Stimulated activated CD4-positive, alpha-beta T cell treated with anti-CD3 and anti-CD28 coated beads, Interleukin-2, amount 100 ng/mL, for 24 hours (primary cell): ENCODE measurements around the gene GOLGA1.
"Not testable (repeated sequence)": the region's sequence is repeated elsewhere in the genome, so short reads cannot be mapped to it uniquely, and the experiment has no call there.

Experiments used
- DNase-seq, 2 donors: peaks; one replicate each; pipeline ENCODE4 v3.0.0-alpha.2; 2020

Gene GOLGA1

GRCh38 chr9:124855944-124856765, 84.7 kb downstream of the GOLGA1 start:
- DNase-seq: peak in 1 of 2 donors; percentile 59

- DNase-seq: no peak
Measured at GRCh38 chr9:124855566-124855943, 85.3 kb downstream of the GOLGA1 start.

- no peak for DNase-seq
Measured at GRCh38 chr9:124854822-124855221, 86.1 kb downstream of the GOLGA1 start.

GRCh38 chr9:124854161-124854560, 86.7 kb downstream of the GOLGA1 start:
- no peak for DNase-seq

GRCh38 chr9:124853605-124854143, 87.2 kb downstream of the GOLGA1 start:
- DNase-seq: no peak

- DNase-seq: peak; percentile 77 to 81
Measured at GRCh38 chr9:124852829-124853531, 87.9 kb downstream of the GOLGA1 start, which contains the start of gene WDR38. TSS of gene WDR38 (plus strand) at chr9:124853460. CDS start at chr9:124853532, 72 bp downstream.

- no peak for DNase-seq
Measured at GRCh38 chr9:124852121-124852828, 88.6 kb downstream of the GOLGA1 start.

GRCh38 chr9:124849801-124850200, 91.1 kb downstream of the GOLGA1 start:
- DNase-seq: no peak

- no peak for DNase-seq
Measured at GRCh38 chr9:124846969-124847368, 93.9 kb downstream of the GOLGA1 start.

- not testable (repeated sequence) for DNase-seq
Measured at GRCh38 chr9:124846467-124846866, 94.4 kb downstream of the GOLGA1 start.

GRCh38 chr9:124844291-124844690, 96.6 kb downstream of the GOLGA1 start:
- no peak for DNase-seq

GRCh38 chr9:124843456-124844034, 97.3 kb downstream of the GOLGA1 start:
- DNase-seq: no peak

- no peak for DNase-seq
Measured at GRCh38 chr9:124841075-124841821, 99.6 kb downstream of the GOLGA1 start.

GRCh38 chr9:124840300-124840833, 100.5 kb downstream of the GOLGA1 start:
- DNase-seq: no peak

GRCh38 chr9:124839612-124840299, 101.1 kb downstream of the GOLGA1 start:
- no peak for DNase-seq

GRCh38 chr9:124838567-124839275, 102.2 kb downstream of the GOLGA1 start:
- DNase-seq: not testable (repeated sequence)

- DNase-seq: not testable (repeated sequence)
Measured at GRCh38 chr9:124838132-124838531, 102.8 kb downstream of the GOLGA1 start.

- DNase-seq: no peak
Measured at GRCh38 chr9:124835026-124835557, 105.8 kb downstream of the GOLGA1 start.

GRCh38 chr9:124834591-124834990, 106.3 kb downstream of the GOLGA1 start:
- DNase-seq: no peak
